CD4-positive, alpha-beta T cell (primary cell): ENCODE data around the gene BRINP3. TPM values are rescaled to one million over a fixed set of nuclear protein-coding genes. Genes with fewer than 3 reads are reported as not detected.

Experiments used
- ATAC-seq: fragments of 200-7000 bp; cut with Tn5 transposase; one replicate; pipeline ENCODE4 v1.10.0; 2022; ENCODE audit warnings: mild to moderate bottlenecking; ENCODE audit not compliant: poor library complexity
- CTCF ChIA-PET: fragments of 350-600 bp; sonication (Branson Sonifier 250); formaldehyde crosslinking; loops from one replicate; lab custom pipeline; 2021; ENCODE audit warnings: antibody characterized with exemption, inconsistent platforms; lab: Charles Lee
- POLR2A ChIA-PET: fragments of 350-600 bp; sonication (Branson Sonifier 250); formaldehyde crosslinking; loops from one replicate; lab custom pipeline; 2021; ENCODE audit warnings: antibody characterized with exemption, inconsistent platforms; lab: Charles Lee
- DNase-seq, 14 experiments: peaks; one replicate each; pipeline ENCODE4 v3.0.0-alpha.2; 2013 to 2020; ENCODE audit warnings: mixed read lengths in 2 of 14
- H3K27ac ChIP-seq, 2 donors: one replicate each; pipeline versions ENCODE4 v1.5.1 to v1.7.0; 2013; ENCODE audit warnings: low read length in 2 of 2, low read depth in 1 of 2, mild to moderate bottlenecking in 1 of 2
- H3K27me3 ChIP-seq, 2 experiments: 1 replicate in 1 of 2; 2 replicates in 1 of 2; pipeline versions ENCODE4 v1.6.1 to v1.7.0; 2013; ENCODE audit warnings: low read length in 2 of 2, control low read depth in 1 of 2, mild to moderate bottlenecking in 1 of 2, moderate library complexity in 1 of 2; ENCODE audit not compliant: insufficient read depth in 2 of 2, control insufficient read depth in 1 of 2
- H3K36me3 ChIP-seq: one replicate; pipeline ENCODE4 v1.6.1; 2013; ENCODE audit warnings: low read length, control low read depth; ENCODE audit not compliant: insufficient read depth
- H3K4me1 ChIP-seq: one replicate; pipeline ENCODE4 v1.6.1; 2013; ENCODE audit warnings: low read length, control low read depth; ENCODE audit not compliant: insufficient read depth
- H3K4me3 ChIP-seq: one replicate; pipeline ENCODE4 v1.5.1; 2013; ENCODE audit warnings: mild to moderate bottlenecking, low read length, moderate library complexity
- H3K9me3 ChIP-seq, 2 experiments: 1 replicate in 1 of 2; 2 replicates in 1 of 2; pipeline versions ENCODE4 v1.6.1 to v1.7.0; 2013; ENCODE audit warnings: low read length in 2 of 2, mild to moderate bottlenecking in 2 of 2, control low read depth in 1 of 2, moderate library complexity in 1 of 2; ENCODE audit not compliant: control insufficient read depth in 1 of 2, insufficient read depth in 1 of 2
- H3K27ac Mint-ChIP-seq: one replicate; pipeline ENCODE4 v1.8.0; 2020; ENCODE audit warnings: mixed read lengths
- H3K27me3 Mint-ChIP-seq: one replicate; pipeline ENCODE4 v1.8.0; 2021; ENCODE audit warnings: mixed read lengths
- H3K36me3 Mint-ChIP-seq: one replicate; pipeline ENCODE4 v1.8.0; 2021; ENCODE audit warnings: low read depth, mixed read lengths
- H3K4me1 Mint-ChIP-seq: one replicate; pipeline ENCODE4 v1.8.0; 2021; ENCODE audit warnings: low read depth, mixed read lengths
- H3K4me3 Mint-ChIP-seq: one replicate; pipeline ENCODE4 v1.8.0; 2020; ENCODE audit warnings: mild to moderate bottlenecking, mixed read lengths
- H3K9me3 Mint-ChIP-seq: one replicate; pipeline ENCODE4 v1.8.0; 2020; ENCODE audit warnings: mixed read lengths
- intact Hi-C, 2 experiments: fragments of 100-400 bp; cut with DNase I in 1 of 2; cut with micrococcal nuclease in 1 of 2; formaldehyde crosslinking; loops; one replicate each; pipeline versions ENCODE4 v1.15.1 to v1.9.0; 2023 to 2025; cut with DNase I, micrococcal nuclease
- total RNA-seq, 174 experiments: library from RNA in 2 of 174; stranded (reverse) in 2 of 174; gene quantifications; one replicate each; pipeline ENCODE4 v1.2.3 and lab custom pipeline; 2021 to 2026
- TF ChIP-seq, protein P1 (sequence below): fragments of 200-600 bp; IDR thresholded peaks from one replicate; pipeline ENCODE4 v1.8.0; 2022; ENCODE audit warnings: antibody characterized with exemption, mild to moderate bottlenecking

The BRINP3 gene
- total RNA-seq, 2 experiments from 2014 or later = not detected

DNA sequence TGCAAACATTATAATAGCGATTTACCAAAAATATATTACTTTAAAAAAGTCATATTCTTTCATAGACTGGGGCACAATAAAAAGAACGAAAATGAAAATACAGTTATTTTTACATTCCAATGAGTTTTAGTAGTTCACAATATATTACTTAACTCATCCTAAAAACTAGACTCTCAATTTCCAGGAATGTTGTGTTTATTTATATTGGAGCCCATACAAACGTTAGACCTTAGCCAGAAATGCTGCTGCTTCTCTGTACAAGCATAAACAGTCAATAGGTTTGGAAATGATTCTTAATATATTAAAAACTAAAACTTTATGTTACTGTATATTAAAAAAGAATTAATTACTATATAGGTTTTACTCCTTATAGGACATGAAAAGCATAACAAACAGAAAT is 302.3 kb downstream of the BRINP3 start:
- intact Hi-C loops = no loop called here

DNA sequence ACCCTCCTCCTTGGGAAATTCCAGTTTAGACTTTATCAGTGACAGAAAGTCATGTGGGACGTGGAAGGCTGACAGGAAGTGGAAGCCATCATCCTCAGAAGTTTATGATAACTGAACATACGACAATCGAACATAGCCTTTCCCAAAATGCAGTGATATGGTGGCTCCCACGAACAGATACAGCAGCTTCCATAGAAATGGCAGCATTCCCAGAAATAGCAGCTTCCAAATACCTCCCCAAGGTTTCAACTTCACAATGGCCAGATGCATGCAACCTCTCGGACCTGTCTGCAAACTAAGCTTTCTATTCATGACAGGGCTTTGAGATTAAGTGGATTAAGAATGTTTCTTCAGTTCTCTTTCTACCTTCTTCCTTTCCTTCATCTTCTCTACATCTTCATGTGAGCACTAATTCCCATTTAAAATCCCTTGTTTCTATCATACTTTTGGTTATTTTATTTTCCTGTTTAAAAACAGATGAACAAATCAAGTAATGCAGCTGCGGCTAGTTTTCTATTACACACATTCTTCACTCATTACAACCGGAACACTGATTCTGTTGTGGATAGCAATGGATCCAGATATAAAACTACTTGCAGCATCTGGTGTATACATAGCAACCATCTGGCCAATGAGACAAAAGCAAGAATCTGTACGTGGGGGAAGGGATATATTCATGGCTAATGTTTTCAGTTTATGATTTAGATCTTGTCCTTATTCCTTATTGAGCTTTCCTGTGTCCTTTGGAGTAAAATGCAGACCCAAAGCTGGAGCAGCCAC is 304.8 kb downstream of the BRINP3 start:
- intact Hi-C loops = no loop called here
- no peak overlapping the region for H3K4me3 ChIP-seq
- Mint-ChIP-seq H3K4me3 (no peak overlapping the region), H3K27me3 (no peaks in the 10 kb centered on the region), H3K9me3 (peaks cover 16% of the 10 kb centered on the region), H3K4me1 (no peaks in the 10 kb centered on the region), H3K36me3 (no peaks in the 10 kb centered on the region), H3K27ac (no peak overlapping the region)
- ChIA-PET CTCF (no interaction called here), POLR2A (no interaction called here)
- TF ChIP-seq, protein P1, sequence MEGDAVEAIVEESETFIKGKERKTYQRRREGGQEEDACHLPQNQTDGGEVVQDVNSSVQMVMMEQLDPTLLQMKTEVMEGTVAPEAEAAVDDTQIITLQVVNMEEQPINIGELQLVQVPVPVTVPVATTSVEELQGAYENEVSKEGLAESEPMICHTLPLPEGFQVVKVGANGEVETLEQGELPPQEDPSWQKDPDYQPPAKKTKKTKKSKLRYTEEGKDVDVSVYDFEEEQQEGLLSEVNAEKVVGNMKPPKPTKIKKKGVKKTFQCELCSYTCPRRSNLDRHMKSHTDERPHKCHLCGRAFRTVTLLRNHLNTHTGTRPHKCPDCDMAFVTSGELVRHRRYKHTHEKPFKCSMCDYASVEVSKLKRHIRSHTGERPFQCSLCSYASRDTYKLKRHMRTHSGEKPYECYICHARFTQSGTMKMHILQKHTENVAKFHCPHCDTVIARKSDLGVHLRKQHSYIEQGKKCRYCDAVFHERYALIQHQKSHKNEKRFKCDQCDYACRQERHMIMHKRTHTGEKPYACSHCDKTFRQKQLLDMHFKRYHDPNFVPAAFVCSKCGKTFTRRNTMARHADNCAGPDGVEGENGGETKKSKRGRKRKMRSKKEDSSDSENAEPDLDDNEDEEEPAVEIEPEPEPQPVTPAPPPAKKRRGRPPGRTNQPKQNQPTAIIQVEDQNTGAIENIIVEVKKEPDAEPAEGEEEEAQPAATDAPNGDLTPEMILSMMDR = no peak
- H3K27ac ChIP-seq = no peak overlapping the region
- no peaks in the 10 kb centered on the region for H3K4me1 ChIP-seq
- ATAC-seq (no peak), DNase-seq (no peak)
- no peaks in the 10 kb centered on the region for H3K36me3 ChIP-seq
- peaks cover 0 to 4% of the 10 kb centered on the region in 2 experiments for H3K9me3 ChIP-seq
- no peaks in the 10 kb centered on the region for H3K27me3 ChIP-seq

More for the DNA sequence above, 302.3 kb downstream of the BRINP3 start:
- ChIA-PET POLR2A (no interaction called here), CTCF (no interaction called here)
- Histone ChIP-seq H3K4me3 (no peak overlapping the region), H3K27ac (no peak overlapping the region), H3K36me3 (no peaks in the 10 kb centered on the region), H3K9me3 (peaks cover 0 to 4% of the 10 kb centered on the region in 2 experiments), H3K27me3 (no peaks in the 10 kb centered on the region), H3K4me1 (no peaks in the 10 kb centered on the region)
- peaks cover 12% of the 10 kb centered on the region for H3K9me3 Mint-ChIP-seq
- TF ChIP-seq, protein P1 = no peak
- H3K36me3 Mint-ChIP-seq = no peaks in the 10 kb centered on the region
- no peaks in the 10 kb centered on the region for H3K4me1 Mint-ChIP-seq
- DNase-seq (no peak), ATAC-seq (no peak)
- H3K4me3 Mint-ChIP-seq = no peak overlapping the region
- H3K27ac Mint-ChIP-seq = no peak overlapping the region
- no peaks in the 10 kb centered on the region for H3K27me3 Mint-ChIP-seq

DNA sequence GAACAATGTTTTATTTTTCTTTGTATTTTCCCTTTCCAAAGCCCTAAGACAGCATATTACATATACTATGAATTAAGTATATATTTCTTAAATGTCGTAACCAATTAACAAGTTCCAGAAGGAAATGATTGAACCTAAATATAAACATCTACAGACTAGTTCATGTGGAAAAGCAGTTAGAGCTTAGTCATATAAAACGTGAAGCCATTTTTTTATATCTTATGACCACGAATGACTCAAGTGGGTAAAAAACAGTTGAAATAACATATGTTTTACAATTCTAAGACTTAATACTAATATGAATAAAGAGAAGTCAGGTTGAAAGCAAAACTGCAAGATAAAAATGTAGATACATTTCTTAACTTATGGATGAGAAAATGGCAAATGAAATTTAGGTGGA is 307.3 kb downstream of the BRINP3 start:
- H3K4me1 Mint-ChIP-seq = no peaks in the 10 kb centered on the region
- H3K9me3 Mint-ChIP-seq = peaks cover 15% of the 10 kb centered on the region
- TF ChIP-seq, protein P1 = no peak
- no peak for DNase-seq
- no peak for ATAC-seq
- Histone ChIP-seq H3K9me3 (peaks cover 0 to 6% of the 10 kb centered on the region in 2 experiments), H3K4me1 (no peaks in the 10 kb centered on the region), H3K4me3 (no peak overlapping the region), H3K27me3 (no peaks in the 10 kb centered on the region), H3K36me3 (no peaks in the 10 kb centered on the region), H3K27ac (no peak overlapping the region)
- H3K36me3 Mint-ChIP-seq = no peaks in the 10 kb centered on the region
- intact Hi-C loops = no loop called here
- H3K4me3 Mint-ChIP-seq = no peak overlapping the region
- no peaks in the 10 kb centered on the region for H3K27me3 Mint-ChIP-seq
- POLR2A ChIA-PET = no interaction called here
- no peak overlapping the region for H3K27ac Mint-ChIP-seq
- CTCF ChIA-PET = no interaction called here
